MM.1S (cell line): ENCODE measurements around the gene ENTREP1.

Experiments used
- DNase-seq: peaks from one replicate; pipeline ENCODE4 v3.0.0-alpha.2; 2015
- H2AFZ ChIP-seq: fragments of 300-600 bp; sonication (generic); 2 replicates; pipeline ENCODE4 v1.6.0; 2016; ENCODE audit warnings: antibody characterized with exemption, low read length
- H3F3A ChIP-seq: fragments of 300-600 bp; sonication (generic); 2 replicates; pipeline ENCODE4 v1.6.1; 2016; ENCODE audit warnings: mild to moderate bottlenecking, antibody characterized with exemption, low read length, moderate library complexity, mixed read lengths; ENCODE audit not compliant: insufficient read depth
- H3K27ac ChIP-seq: fragments of 300-600 bp; sonication (generic); 2 replicates; pipeline ENCODE4 v1.5.1; 2016; ENCODE audit warnings: mild to moderate bottlenecking, low read length
- H3K27me3 ChIP-seq: fragments of 300-600 bp; sonication (generic); replicated peaks from 2 replicates; pipeline ENCODE4 v1.6.0; 2016; ENCODE audit warnings: low read length; ENCODE audit not compliant: insufficient read depth
- H3K36me3 ChIP-seq: fragments of 300-600 bp; sonication (generic); replicated peaks from 2 replicates; pipeline ENCODE4 v1.6.1; 2016; ENCODE audit warnings: mild to moderate bottlenecking, low read length, mixed read lengths; ENCODE audit not compliant: insufficient read depth
- H3K4me1 ChIP-seq: fragments of 300-600 bp; sonication (generic); 2 replicates; pipeline ENCODE4 v1.6.1; 2016; ENCODE audit warnings: low read length, mixed read lengths
- H3K4me2 ChIP-seq: fragments of 300-600 bp; sonication (generic); 2 replicates; pipeline ENCODE4 v1.6.0; 2016; ENCODE audit warnings: low read depth, low read length
- H3K4me3 ChIP-seq: fragments of 300-600 bp; sonication (generic); 2 replicates; pipeline ENCODE4 v1.5.1; 2016; ENCODE audit warnings: low read length, mixed read lengths
- H3K79me2 ChIP-seq: fragments of 300-600 bp; sonication (generic); 2 replicates; pipeline ENCODE4 v1.6.1; 2016; ENCODE audit warnings: mixed run types, low read length, mixed read lengths
- H3K9ac ChIP-seq: fragments of 300-600 bp; sonication (generic); 2 replicates; pipeline ENCODE4 v1.6.1; 2016; ENCODE audit warnings: low read length, mixed read lengths
- H3K9me2 ChIP-seq: fragments of 300-600 bp; sonication (generic); replicated peaks from 2 replicates; pipeline ENCODE4 v1.6.1; 2016; ENCODE audit warnings: mild to moderate bottlenecking, low read length, mixed read lengths; ENCODE audit not compliant: insufficient read depth
- H3K9me3 ChIP-seq: fragments of 300-600 bp; sonication (generic); replicated peaks from 2 replicates; pipeline ENCODE4 v1.6.1; 2016; ENCODE audit warnings: mild to moderate bottlenecking, low read length, mixed read lengths; ENCODE audit not compliant: insufficient read depth
- H4K20me1 ChIP-seq: fragments of 300-600 bp; sonication (generic); 2 replicates; pipeline ENCODE4 v1.6.1; 2016; ENCODE audit warnings: mild to moderate bottlenecking, low read length, moderate library complexity, mixed read lengths; ENCODE audit not compliant: insufficient read depth
- CTCF ChIP-seq: fragments of 300-600 bp; sonication (generic); IDR thresholded peaks from 2 replicates; pipeline ENCODE4 v1.5.1; 2016; ENCODE audit warnings: antibody characterized with exemption, low read length, mixed read lengths
- EZH2 ChIP-seq: fragments of 300-600 bp; sonication (generic); optimal IDR thresholded peaks from 2 replicates; pipeline ENCODE3; 2017; ENCODE audit warnings: low read depth, mild to moderate bottlenecking, antibody characterized with exemption, low read length, mixed read lengths
- EZH2phosphoT487 ChIP-seq: fragments of 300-600 bp; sonication (generic); IDR thresholded peaks from 2 replicates; pipeline ENCODE4 v1.6.1; 2018; ENCODE audit warnings: antibody characterized with exemption, low read length

ENTREP1 gene

GRCh38 chr9:69392826-69393225 lies 67.8 kb downstream of the ENTREP1 start:
- no peaks in the 10 kb centered on the region for H3F3A ChIP-seq
- no peaks in the 10 kb centered on the region for H3K9me3 ChIP-seq
- H3K27me3 ChIP-seq: no peaks in the 10 kb centered on the region
- H3K27ac ChIP-seq: no peak overlapping the region
- TF ChIP-seq EZH2: no peak
- H3K79me2 ChIP-seq: no peaks in the 10 kb centered on the region
- no peak overlapping the region for H2AFZ ChIP-seq
- H3K4me2 ChIP-seq: no peak overlapping the region
- H3K9me2 ChIP-seq: no peaks in the 10 kb centered on the region
- no peak overlapping the region for H3K9ac ChIP-seq
- H3K36me3 ChIP-seq: no peaks in the 10 kb centered on the region
- H3K4me1 ChIP-seq: no peaks in the 10 kb centered on the region
- no peaks in the 10 kb centered on the region for H4K20me1 ChIP-seq
- H3K4me3 ChIP-seq: no peak overlapping the region
- no peak for DNase-seq

GRCh38 chr9:69393425-69393824 lies 68.4 kb downstream of the ENTREP1 start:
- no peaks in the 10 kb centered on the region for H4K20me1 ChIP-seq
- H3K4me1 ChIP-seq: no peaks in the 10 kb centered on the region
- no peak overlapping the region for H3K9ac ChIP-seq
- H3K36me3 ChIP-seq: no peaks in the 10 kb centered on the region
- no peaks in the 10 kb centered on the region for H3F3A ChIP-seq
- H3K27me3 ChIP-seq: no peaks in the 10 kb centered on the region
- TF ChIP-seq EZH2phosphoT487: no peak
- TF ChIP-seq CTCF: no peak
- no peak for TF ChIP-seq EZH2
- H3K9me3 ChIP-seq: no peaks in the 10 kb centered on the region
- no peak overlapping the region for H3K27ac ChIP-seq
- no peak overlapping the region for H2AFZ ChIP-seq
- no peak for DNase-seq
- no peak overlapping the region for H3K4me2 ChIP-seq
- no peak overlapping the region for H3K4me3 ChIP-seq
- no peaks in the 10 kb centered on the region for H3K79me2 ChIP-seq
- H3K9me2 ChIP-seq: no peaks in the 10 kb centered on the region

GRCh38 chr9:69395718-69396117 lies 70.7 kb downstream of the ENTREP1 start:
- Histone ChIP-seq H3K36me3 (no peaks in the 10 kb centered on the region), H3K4me2 (no peak overlapping the region), H3K27me3 (no peaks in the 10 kb centered on the region), H3K9ac (no peak overlapping the region), H3K4me3 (no peak overlapping the region), H3K9me2 (no peaks in the 10 kb centered on the region), H4K20me1 (no peaks in the 10 kb centered on the region), H3K9me3 (no peaks in the 10 kb centered on the region), H3K27ac (no peak overlapping the region), H2AFZ (no peak overlapping the region), H3K79me2 (no peaks in the 10 kb centered on the region), H3K4me1 (no peaks in the 10 kb centered on the region), H3F3A (no peaks in the 10 kb centered on the region)
- TF ChIP-seq EZH2phosphoT487: no peak
- TF ChIP-seq EZH2: no peak
- no peak for TF ChIP-seq CTCF
- DNase-seq: no peak

GRCh38 chr9:69396759-69397158 lies 71.7 kb downstream of the ENTREP1 start:
- Histone ChIP-seq H3K4me3 (no peak overlapping the region), H3K4me2 (no peak overlapping the region), H3K27ac (no peak overlapping the region), H3K27me3 (no peaks in the 10 kb centered on the region), H3K36me3 (no peaks in the 10 kb centered on the region), H3K4me1 (no peaks in the 10 kb centered on the region), H3K9me3 (no peaks in the 10 kb centered on the region), H3K9ac (no peak overlapping the region), H3F3A (no peaks in the 10 kb centered on the region), H2AFZ (no peak overlapping the region), H3K9me2 (no peaks in the 10 kb centered on the region), H4K20me1 (no peaks in the 10 kb centered on the region), H3K79me2 (no peaks in the 10 kb centered on the region)
- TF ChIP-seq CTCF (no peak), EZH2 (no peak), EZH2phosphoT487 (no peak)
- no peak for DNase-seq
